Small intestine (tissue), 7 donors: ENCODE measurements around the gene PNP. TPM values are rescaled to one million over a fixed set of nuclear protein-coding genes. Genes with fewer than 3 reads are reported as not detected.

Experiments
- DNase-seq, 2 donors: peaks; one replicate each; pipeline versions ENCODE4 v3.0.0 to v3.0.0-alpha.2; 2013
- FAIRE-seq: peaks from 2 replicates; lab custom pipeline; 2012; peaks lifted over from hg19 to GRCh38; lab: Jason Lieb, UNC
- H3K27ac ChIP-seq, 3 donors: one replicate each; pipeline ENCODE4 v1.5.1; 2013; ENCODE audit warnings: low read length in 2 of 3, mild to moderate bottlenecking in 2 of 3, control low read depth in 1 of 3, inconsistent platforms in 1 of 3, low read depth in 1 of 3, moderate library complexity in 1 of 3
- H3K27me3 ChIP-seq, 3 donors: one replicate each; pipeline ENCODE4 v1.6.1; 2013; ENCODE audit warnings: low read length in 3 of 3, inconsistent platforms in 1 of 3; ENCODE audit not compliant: control insufficient read depth in 3 of 3, insufficient read depth in 3 of 3
- H3K36me3 ChIP-seq, 3 donors: one replicate each; pipeline ENCODE4 v1.6.1; 2013; ENCODE audit warnings: low read length in 3 of 3, inconsistent platforms in 1 of 3, low read depth in 1 of 3, mild to moderate bottlenecking in 1 of 3, moderate library complexity in 1 of 3; ENCODE audit not compliant: control insufficient read depth in 3 of 3, insufficient read depth in 2 of 3
- H3K4me1 ChIP-seq, 3 donors: one replicate each; pipeline ENCODE4 v1.6.1; 2013; ENCODE audit warnings: low read length in 2 of 3, inconsistent platforms in 1 of 3, low read depth in 1 of 3, mild to moderate bottlenecking in 1 of 3, moderate library complexity in 1 of 3; ENCODE audit not compliant: control insufficient read depth in 3 of 3, insufficient read depth in 2 of 3
- H3K4me3 ChIP-seq, 3 donors: one replicate each; pipeline ENCODE4 v1.5.1; 2013; ENCODE audit warnings: low read length in 3 of 3, control low read depth in 1 of 3, inconsistent platforms in 1 of 3, low read depth in 1 of 3, mild to moderate bottlenecking in 1 of 3, moderate library complexity in 1 of 3
- H3K9me3 ChIP-seq, 2 donors: one replicate each; pipeline ENCODE4 v1.6.1; 2013; ENCODE audit warnings: low read depth in 1 of 2, low read length in 1 of 2; ENCODE audit not compliant: control insufficient read depth in 2 of 2, insufficient read depth in 1 of 2
- WGBS, 3 donors: extraction: QIAGEN DNeasy Blood & Tissue Kit; methylation state at CpG; one replicate each; pipeline ENCODE4 v1.1.7; 2013; 5-methylcytosine and 5-hydroxymethylcytosine counted together
- polyA plus RNA-seq, 4 donors: library from polyadenylated mRNA; stranded (reverse) in 3 of 4; unstranded in 1 of 4; fragments of 200-250 nt in 3 of 4; fragments of 120-200 nt in 1 of 4; gene quantifications; one replicate each; pipeline versions ENCODE4 v1.2.1 to v1.2.3, GENCODE V29; 2013
- donor health status: healthy with polysubstance abuse.
- donor health status: control.
- donor health status: control.
- donor health status: Bipolar disorder and iron deficiency.
- donor health status: healthy.

PNP gene
- polyA plus RNA-seq, 4 donors = 168 to 353 (median 202) TPM

DNA sequence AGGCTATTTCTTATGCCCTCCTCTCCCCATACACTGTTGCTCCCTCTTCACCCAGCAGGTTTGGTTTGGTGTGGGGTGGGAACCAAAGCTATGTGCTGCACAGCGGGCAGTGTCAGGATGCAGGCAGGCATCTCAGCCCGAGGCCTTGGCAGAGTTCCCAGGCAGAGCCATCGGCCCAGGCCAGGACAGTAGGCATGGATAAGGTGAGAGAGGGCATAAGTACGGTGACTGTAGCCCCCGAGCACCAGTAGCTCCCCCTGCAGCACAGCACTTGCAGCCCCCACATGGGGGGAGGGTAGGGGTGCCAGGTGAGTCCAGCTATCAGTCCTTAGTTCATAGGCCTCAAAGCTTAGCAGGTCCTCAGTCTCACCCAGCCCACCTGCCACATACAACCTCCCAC is 40.4 kb upstream of the PNP start:
- Histone ChIP-seq H3K4me1 (peaks cover 5 to 20% (median 7%) of the 10 kb centered on the region in 3 donors), H3K36me3 (no peaks in the 10 kb centered on the region), H3K9me3 (no peaks in the 10 kb centered on the region), H3K27ac (no peak overlapping the region), H3K4me3 (no peak overlapping the region), H3K27me3 (no peaks in the 10 kb centered on the region)
- WGBS, 3 donors = 49 to 60% (median 50%) methylated on average over 5 of the region's 5 CpGs
- DNase-seq (no peak), FAIRE-seq (no peak)

- Histone ChIP-seq H3K36me3 (no peaks in the 10 kb centered on the region), H3K9me3 (no peaks in the 10 kb centered on the region), H3K4me3 (no peak overlapping the region), H3K27me3 (peaks cover 0 to 5% (median 0%) of the 10 kb centered on the region in 3 donors), H3K27ac (no peak overlapping the region), H3K4me1 (peaks cover 5 to 18% (median 7%) of the 10 kb centered on the region in 3 donors)
- WGBS, 3 donors = 58 to 80% (median 59%) methylated on average over 30 of the region's 30 CpGs
- FAIRE-seq = no peak
- DNase-seq = peak in 1 of 2 donors; percentile 24
These were observed 39.2 kb upstream of the PNP start for GRCh38 chr14:20429801-20430669.

DNA sequence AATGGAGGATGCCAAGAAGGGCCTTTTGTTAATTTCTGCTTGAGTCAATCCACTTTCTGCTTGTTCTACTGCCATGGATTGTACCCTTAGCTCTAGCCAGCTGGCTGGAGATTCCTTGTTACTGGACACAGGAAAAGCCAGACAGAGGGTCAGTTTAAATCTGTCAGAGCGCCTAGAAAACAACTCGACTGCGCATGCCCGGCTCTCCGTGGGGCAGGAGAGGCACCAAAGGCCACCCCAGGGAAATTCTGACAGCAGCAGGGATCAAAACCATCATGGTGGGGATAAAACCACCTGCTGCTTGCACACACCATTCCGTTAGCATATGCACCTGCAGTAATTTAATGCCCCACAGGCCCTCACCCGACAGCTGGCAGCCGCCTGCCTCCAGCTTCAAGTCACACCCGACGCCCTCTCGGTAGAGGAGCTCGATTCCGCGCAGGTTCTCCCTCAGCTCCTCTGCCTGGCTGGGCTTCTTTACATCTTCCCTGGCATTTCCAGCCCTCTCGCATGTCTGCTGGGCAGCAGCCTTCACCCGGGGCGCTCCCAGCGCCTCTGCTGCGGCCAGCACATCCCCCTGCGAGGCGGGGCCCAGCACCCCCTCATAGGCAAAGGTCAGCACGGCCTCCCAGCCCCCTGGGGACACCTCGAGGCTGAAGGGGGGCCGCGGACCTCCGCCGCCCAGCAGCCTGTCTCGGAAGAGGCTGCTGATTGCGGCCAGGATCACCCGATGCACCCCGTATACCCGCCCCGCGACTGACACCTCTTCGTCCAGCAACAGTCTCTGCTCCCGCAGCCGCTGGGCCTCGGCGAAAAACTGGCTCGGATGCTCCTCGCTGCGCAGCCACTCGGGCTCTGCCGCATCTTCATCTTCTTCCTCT is 34.3 kb upstream of the PNP start:
- Histone ChIP-seq H3K4me3 (peak overlapping the region in 2 of 3 donors; percentile 1 to 31), H3K4me1 (peaks cover 0 to 8% (median 4%) of the 10 kb centered on the region in 3 donors), H3K27ac (peak overlapping the region in 1 of 3 donors; percentile 3), H3K36me3 (no peaks in the 10 kb centered on the region), H3K9me3 (no peaks in the 10 kb centered on the region), H3K27me3 (peaks cover 0 to 14% (median 0%) of the 10 kb centered on the region in 3 donors)
- 41 to 57% (median 52%) methylated on average over 37 to 44 of the region's 44 CpGs for WGBS, 3 donors
- DNase-seq (peak in 1 of 2 donors; percentile 39), FAIRE-seq (no peak)

GRCh38 chr14:20435582-20436362 is 33.4 kb upstream of the PNP start, which contains the start of gene KLHL33:
TSS of gene KLHL33 (minus strand) at chr14:20436166. CDS start at chr14:20435811, 355 bp downstream.
- peaks cover 0 to 14% (median 0%) of the 10 kb centered on the region in 3 donors for H3K27me3 ChIP-seq
- no peaks in the 10 kb centered on the region for H3K36me3 ChIP-seq
- 84% methylated on average over 17 of the region's 17 CpGs for WGBS, 3 donors
- FAIRE-seq (no peak), DNase-seq (no peak)
- peak within 1 kb of the TSS in 2 of 3 donors; percentile 1 to 31 for H3K4me3 ChIP-seq
- no peaks in the 10 kb centered on the region for H3K9me3 ChIP-seq
- H3K27ac ChIP-seq = peak within 1 kb of the TSS in 1 of 3 donors; percentile 3
- peaks cover 0 to 12% (median 0%) of the 10 kb centered on the region in 3 donors for H3K4me1 ChIP-seq

GRCh38 chr14:20436363-20436755 is 32.8 kb upstream of the PNP start:
- H3K9me3 ChIP-seq = no peaks in the 10 kb centered on the region
- H3K27ac ChIP-seq = no peak overlapping the region
- no peak overlapping the region for H3K4me3 ChIP-seq
- peaks cover 0 to 14% (median 0%) of the 10 kb centered on the region in 3 donors for H3K27me3 ChIP-seq
- H3K36me3 ChIP-seq = no peaks in the 10 kb centered on the region
- FAIRE-seq (no peak), DNase-seq (no peak)
- 95 to 96% (median 95%) methylated on average over 4 of the region's 4 CpGs for WGBS, 3 donors
- peaks cover 0 to 12% (median 0%) of the 10 kb centered on the region in 3 donors for H3K4me1 ChIP-seq

DNA sequence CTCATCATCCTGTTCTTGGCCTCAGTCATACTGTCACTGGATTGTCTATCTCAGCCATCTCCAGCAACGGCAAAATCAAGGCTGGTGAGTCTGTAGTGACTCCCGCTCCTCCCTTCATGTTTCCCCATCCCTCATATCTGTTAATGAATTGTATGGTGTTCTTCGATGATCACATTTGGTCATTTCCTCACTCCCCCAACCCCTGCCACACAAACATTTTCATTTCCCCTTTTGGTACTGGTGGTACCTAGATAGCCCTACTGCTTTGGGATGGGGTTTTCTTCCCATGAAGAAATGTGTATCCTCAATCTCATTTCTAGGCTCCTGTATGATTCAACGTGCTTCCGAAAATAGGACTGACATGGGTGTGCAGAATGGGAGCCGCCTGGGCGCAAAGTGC is 30.5 kb upstream of the PNP start:
- no peak for FAIRE-seq
- WGBS, 3 donors = 88 to 95% (median 92%) methylated on average over 7 of the region's 7 CpGs

DNA sequence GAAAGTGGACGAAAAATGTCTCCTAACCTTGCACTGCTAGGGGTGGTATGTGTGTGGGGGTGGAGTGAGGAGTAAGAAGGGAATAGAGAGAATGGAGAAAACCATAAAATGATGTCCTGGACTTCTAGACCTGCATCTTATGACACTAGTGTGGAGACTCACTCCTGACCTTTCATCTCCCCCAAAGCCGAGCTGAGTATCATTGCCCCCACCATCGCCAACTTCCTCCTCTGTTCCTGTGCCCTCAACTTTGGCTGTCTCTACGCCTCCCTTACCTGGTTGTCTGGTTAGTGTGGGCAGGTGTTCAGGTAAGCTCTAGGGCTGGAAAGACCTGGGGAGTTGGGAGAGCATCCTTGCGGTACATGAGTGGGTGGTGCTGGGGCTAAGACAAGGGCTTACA is 28.7 kb upstream of the PNP start:
- Histone ChIP-seq H3K27me3 (peaks cover 0 to 6% (median 0%) of the 10 kb centered on the region in 3 donors), H3K36me3 (peaks cover 0 to 2% (median 0%) of the 10 kb centered on the region in 3 donors), H3K4me3 (no peak overlapping the region), H3K4me1 (peaks cover 0 to 11% (median 0%) of the 10 kb centered on the region in 3 donors), H3K9me3 (peaks cover 0 to 8% of the 10 kb centered on the region in 2 donors), H3K27ac (no peak overlapping the region)
- no peak for FAIRE-seq
- DNase-seq = no peak
- WGBS, 3 donors = 86 to 88% (median 86%) methylated on average over 5 of the region's 5 CpGs

More for the DNA sequence above, 30.5 kb upstream of the PNP start:
- Histone ChIP-seq H3K36me3 (peaks cover 0 to 2% (median 0%) of the 10 kb centered on the region in 3 donors), H3K27ac (no peak overlapping the region), H3K9me3 (peaks cover 0 to 8% of the 10 kb centered on the region in 2 donors), H3K27me3 (peaks cover 0 to 14% (median 0%) of the 10 kb centered on the region in 3 donors), H3K4me1 (peaks cover 0 to 18% (median 0%) of the 10 kb centered on the region in 3 donors), H3K4me3 (no peak overlapping the region)
- no peak for DNase-seq
